ENCODE results near the gene BACH2.

DNA sequence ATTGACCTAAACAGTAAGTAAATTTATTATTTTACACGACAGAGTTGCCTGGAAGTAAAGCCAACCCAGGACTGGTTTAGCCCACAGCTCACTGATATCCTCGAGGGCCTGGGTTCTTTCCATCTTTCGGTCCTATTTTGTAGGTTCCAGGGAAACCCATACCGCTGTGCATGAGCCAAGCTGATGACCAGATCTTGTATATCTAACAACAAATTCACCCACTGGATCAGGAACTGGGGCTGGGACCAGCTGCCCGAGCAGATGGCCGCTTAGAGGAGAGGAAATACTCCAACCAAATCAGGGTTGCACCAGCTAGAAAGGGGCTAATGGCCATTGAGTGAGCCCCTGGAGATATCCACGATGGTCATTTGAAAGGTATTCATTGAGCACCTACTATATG lies 139.2 kb downstream of the BACH2 start:
- TF ChIP-seq, protein P1, sequence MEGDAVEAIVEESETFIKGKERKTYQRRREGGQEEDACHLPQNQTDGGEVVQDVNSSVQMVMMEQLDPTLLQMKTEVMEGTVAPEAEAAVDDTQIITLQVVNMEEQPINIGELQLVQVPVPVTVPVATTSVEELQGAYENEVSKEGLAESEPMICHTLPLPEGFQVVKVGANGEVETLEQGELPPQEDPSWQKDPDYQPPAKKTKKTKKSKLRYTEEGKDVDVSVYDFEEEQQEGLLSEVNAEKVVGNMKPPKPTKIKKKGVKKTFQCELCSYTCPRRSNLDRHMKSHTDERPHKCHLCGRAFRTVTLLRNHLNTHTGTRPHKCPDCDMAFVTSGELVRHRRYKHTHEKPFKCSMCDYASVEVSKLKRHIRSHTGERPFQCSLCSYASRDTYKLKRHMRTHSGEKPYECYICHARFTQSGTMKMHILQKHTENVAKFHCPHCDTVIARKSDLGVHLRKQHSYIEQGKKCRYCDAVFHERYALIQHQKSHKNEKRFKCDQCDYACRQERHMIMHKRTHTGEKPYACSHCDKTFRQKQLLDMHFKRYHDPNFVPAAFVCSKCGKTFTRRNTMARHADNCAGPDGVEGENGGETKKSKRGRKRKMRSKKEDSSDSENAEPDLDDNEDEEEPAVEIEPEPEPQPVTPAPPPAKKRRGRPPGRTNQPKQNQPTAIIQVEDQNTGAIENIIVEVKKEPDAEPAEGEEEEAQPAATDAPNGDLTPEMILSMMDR (IDR thresholded peaks at IDR 0.05): no peak
- no peak for TF ChIP-seq POLR2AphosphoS5 (IDR thresholded peaks at IDR 0.05)
- no peak for TF ChIP-seq EP300 (IDR thresholded peaks at IDR 0.05)

Measured in upper lobe of left lung (tissue), 4 donors.